ENCODE results near the gene PRSS23.
A peak's percentile ranks its signal among the peaks of the same experiment; 100 is the strongest.
"Not testable (repeated sequence)": the region's sequence is repeated elsewhere in the genome, so short reads cannot be mapped to it uniquely, and the experiment has no call there.

Gene PRSS23

DNA sequence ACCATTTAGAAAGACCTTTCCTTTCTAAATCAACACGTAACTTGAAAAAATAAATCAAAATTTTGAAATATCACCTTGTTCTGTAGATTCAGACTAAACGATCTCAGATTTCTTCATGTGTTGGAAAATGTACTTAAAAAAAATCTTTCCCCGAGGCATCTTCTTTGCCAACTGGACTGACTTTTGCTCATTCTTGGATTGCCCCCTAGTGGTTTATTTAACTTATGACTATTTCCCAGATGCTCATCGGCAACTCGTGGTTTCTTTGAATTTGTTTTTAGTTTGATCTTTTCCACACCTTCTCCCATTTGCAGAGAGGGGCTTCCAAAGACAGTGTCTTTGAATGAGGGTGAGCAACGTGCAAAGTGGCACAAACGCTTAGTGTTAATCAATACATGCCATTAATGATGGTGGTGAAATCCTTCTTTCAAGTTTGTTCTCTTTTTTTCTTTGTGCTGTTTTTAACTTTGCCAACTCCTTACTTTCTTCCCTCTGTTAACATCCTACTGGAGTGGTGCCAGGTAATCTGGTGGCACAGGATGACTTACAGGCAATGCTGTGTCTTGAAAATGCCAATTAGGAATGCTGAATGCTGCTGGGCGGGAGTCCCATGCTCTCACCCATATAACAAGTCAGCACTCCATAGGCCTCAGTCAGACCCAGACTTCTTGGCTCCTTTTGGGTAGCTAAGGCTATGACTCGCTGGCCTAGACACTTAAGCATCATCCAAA, 18.3 kb downstream of the PRSS23 start:
- H3K27ac ChIP-seq, result peak overlapping the region; percentile 36 to 50
- H3K4me3 ChIP-seq, result peak overlapping the region; percentile 14

DNA sequence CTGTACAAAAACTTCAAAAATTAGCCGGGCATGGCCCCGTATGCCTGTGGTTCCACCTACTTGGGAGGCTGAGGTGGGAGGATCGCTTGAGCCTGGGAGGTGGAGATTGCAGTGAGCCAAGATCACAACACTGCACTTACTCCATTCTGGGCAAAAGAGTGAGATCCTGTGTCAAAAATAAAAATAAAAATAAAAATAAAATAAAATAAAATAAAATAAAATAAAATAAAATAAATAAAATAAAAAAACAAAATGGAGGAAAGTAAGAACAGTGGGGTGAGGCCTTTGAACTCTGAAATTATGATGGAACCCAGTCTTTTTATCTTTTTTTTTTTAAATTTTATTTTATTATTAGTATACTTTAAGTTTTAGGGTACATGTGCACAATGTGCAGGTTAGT, 23.8 kb downstream of the PRSS23 start:
- DNase-seq (ENCODE audit: low spot score); H3K4me3 ChIP-seq; H3K27ac ChIP-seq: not testable (repeated sequence)

More for the DNA sequence above, 18.3 kb downstream of the PRSS23 start:
- DNase-seq (ENCODE audit: low spot score), result no peak
- TF ChIP-seq, protein P1, sequence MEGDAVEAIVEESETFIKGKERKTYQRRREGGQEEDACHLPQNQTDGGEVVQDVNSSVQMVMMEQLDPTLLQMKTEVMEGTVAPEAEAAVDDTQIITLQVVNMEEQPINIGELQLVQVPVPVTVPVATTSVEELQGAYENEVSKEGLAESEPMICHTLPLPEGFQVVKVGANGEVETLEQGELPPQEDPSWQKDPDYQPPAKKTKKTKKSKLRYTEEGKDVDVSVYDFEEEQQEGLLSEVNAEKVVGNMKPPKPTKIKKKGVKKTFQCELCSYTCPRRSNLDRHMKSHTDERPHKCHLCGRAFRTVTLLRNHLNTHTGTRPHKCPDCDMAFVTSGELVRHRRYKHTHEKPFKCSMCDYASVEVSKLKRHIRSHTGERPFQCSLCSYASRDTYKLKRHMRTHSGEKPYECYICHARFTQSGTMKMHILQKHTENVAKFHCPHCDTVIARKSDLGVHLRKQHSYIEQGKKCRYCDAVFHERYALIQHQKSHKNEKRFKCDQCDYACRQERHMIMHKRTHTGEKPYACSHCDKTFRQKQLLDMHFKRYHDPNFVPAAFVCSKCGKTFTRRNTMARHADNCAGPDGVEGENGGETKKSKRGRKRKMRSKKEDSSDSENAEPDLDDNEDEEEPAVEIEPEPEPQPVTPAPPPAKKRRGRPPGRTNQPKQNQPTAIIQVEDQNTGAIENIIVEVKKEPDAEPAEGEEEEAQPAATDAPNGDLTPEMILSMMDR (IDR thresholded peaks at IDR 0.05), result peak; percentile 70

DNA sequence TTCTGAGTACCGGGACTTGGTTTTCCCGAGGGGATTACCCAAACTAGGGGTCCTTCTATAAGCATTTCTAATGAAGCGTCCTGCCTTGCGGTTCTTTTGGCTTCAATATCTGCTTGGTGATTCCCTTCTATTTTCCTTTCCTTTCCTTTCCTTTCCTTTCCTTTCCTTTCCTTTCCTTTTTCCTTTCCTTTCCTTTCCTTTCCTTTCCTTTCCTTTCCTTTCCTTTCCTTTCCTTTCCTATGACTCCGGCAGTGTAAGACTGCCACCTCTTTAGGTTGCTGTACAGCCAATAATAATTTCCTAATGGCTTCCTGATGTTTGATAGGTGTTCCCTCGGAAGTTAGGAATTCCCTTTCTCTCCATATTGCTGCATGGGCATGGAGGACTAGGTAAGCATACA, 34.0 kb downstream of the PRSS23 start:
- not testable (repeated sequence) for H3K4me3 ChIP-seq; DNase-seq (ENCODE audit: low spot score); H3K27ac ChIP-seq

DNA sequence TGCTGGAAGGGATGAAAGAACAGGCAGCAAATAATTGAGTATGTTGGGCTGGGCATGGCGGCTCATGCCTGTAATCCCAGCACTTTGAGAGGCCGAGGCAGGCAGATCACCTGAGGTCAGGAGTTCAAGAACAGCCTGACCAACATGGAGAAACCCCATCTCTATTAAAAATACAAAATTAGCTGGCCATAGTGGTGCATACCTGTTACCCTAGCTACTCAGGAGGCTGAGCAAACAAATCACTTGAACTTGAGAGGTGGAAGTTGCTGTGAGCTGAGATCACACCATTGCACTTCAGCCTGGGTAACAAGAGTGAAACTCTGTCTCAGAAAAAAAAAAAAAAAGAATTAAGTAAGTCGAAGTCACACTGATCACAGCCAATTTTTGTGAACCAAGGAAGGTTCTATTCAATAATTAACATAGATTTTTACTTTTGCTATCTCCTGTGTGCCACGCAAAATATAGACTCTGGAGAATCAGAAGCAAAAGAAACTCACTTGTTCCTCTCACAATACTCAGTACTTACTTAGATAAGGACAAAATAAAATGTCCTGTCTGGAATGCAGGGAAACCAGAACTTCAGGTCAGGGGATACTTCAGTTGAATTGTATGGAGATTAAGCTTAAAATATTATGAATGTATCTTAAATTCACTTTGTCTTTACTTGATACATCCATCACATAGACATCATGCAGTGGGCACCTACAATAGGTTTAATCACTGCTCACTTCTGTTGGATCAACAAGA, 44.6 kb downstream of the PRSS23 start:
- not testable (repeated sequence) for DNase-seq (ENCODE audit: low spot score)

DNA sequence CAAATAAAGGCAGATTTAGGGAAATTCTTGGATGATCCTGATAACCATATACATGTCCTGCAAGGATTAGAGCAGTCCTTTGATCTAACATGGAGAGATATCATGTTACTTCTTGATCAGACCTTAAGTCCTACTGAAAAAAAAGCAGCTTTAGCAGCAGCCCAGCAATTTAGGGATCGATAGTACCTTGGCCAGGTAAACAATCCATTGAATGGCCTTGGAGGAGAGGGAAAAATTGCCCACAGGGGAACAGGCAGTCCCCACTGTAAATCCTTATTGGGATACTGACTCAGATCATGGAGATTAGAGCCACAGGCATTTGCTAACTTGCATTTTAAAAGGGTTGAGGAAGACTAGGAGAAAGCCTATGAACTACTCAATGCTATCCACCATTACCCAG, 47.8 kb downstream of the PRSS23 start:
- DNase-seq (ENCODE audit: low spot score), result no peak
- Histone ChIP-seq H3K4me3 (no peak overlapping the region), H3K27ac (peak overlapping the region in 1 of 2 donors; percentile 8)
- TF ChIP-seq, protein P1 (IDR thresholded peaks at IDR 0.05), result no peak

More for the DNA sequence above, 44.6 kb downstream of the PRSS23 start:
- not testable (repeated sequence) for H3K27ac ChIP-seq, H3K4me3 ChIP-seq

DNA sequence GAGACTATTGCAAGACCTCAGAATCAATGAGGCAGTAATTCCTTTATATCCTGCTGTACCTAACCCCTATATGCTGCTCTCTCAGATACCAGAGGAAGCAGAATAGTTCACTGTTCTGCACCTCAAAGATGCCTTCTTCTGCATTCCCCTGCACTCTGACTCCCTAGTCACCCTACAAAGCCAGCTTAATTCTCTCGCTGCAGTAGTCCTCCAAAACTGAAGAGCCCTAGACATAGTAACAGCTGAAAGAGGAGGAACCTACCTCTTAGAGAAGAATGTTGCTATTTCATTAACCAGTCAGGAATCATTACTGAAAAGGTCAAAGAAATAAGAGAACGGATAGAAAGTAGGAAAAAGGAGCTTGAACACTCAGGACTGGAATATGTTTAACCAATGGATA, 49.3 kb downstream of the PRSS23 start:
- DNase-seq (ENCODE audit: low spot score), result no peak
- H3K27ac ChIP-seq, result no peak overlapping the region
- no peak overlapping the region for H3K4me3 ChIP-seq
- TF ChIP-seq, protein P1 (IDR thresholded peaks at IDR 0.05), result no peak
